RWPE1 (cell line): ENCODE data around the gene MORF4L1.

ENCODE experiments used
- CTCF ChIA-PET: fragments of 350-600 bp; sonication (Branson Sonifier 250); formaldehyde crosslinking; extraction: SDS; loops from one replicate; lab custom pipeline; 2021; lab: Yijun Ruan, JAX
- POLR2A ChIA-PET: fragments of 400-600 bp; formaldehyde crosslinking; extraction: SDS; loops from one replicate; lab custom pipeline; 2020; ENCODE audit warnings: antibody characterized with exemption; ENCODE audit not compliant: low non-redundant PET; lab: Yijun Ruan, JAX
- DNase-seq: peaks from one replicate; pipeline ENCODE4 v3.0.0; 2012; ENCODE audit warnings: low spot score
- H3K27ac ChIP-seq: fragments of 450-650 bp; 2 replicates; pipeline ENCODE4 v1.5.1; 2017
- TF ChIP-seq, protein P1 (sequence below): fragments of 450-650 bp; conservative IDR thresholded peaks from 2 replicates; pipeline ENCODE4 v1.5.1; 2017; ENCODE audit warnings: low read depth, mild to moderate bottlenecking

The MORF4L1 gene

DNA sequence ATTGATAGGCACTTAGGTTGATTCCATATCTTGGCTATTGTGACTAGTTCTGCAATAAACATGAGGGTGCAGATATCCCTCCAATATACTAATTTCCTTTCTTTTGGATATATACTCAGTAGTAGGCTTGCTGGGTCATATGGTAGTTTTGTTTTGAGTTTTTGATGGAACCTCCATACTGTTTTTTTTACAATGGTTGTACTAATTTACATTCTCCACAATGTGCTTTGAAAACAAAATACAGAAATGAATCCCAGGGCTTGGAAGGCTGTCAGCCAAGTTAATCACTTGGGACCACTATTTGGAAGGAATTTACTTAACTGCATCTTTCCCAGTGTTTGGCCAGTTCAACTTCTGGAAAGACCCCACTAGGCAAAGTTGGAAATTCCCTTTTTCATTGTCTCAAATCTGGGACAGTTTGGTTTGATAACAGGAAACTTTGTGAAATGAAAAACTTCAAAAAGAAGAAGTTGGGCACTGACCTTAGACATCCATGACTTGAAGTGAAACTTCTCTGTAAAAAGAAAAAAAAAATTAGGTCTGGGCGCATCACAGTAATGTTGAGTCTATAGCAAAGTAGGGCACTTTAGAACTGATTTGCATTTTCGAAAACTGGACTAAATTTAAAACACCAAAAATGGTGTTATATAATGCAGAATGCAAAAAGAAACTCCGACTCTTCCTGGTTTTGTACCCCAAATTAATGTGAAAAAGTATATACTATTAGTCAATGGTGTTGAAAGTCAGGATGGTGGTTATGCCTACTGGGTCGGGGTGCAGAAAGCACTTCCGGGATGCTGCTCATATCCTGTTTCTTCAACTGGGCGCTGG is 66.2 kb downstream of the MORF4L1 start:
- ChIA-PET CTCF (no interaction called here), POLR2A (no interaction called here)
- TF ChIP-seq, protein P1, sequence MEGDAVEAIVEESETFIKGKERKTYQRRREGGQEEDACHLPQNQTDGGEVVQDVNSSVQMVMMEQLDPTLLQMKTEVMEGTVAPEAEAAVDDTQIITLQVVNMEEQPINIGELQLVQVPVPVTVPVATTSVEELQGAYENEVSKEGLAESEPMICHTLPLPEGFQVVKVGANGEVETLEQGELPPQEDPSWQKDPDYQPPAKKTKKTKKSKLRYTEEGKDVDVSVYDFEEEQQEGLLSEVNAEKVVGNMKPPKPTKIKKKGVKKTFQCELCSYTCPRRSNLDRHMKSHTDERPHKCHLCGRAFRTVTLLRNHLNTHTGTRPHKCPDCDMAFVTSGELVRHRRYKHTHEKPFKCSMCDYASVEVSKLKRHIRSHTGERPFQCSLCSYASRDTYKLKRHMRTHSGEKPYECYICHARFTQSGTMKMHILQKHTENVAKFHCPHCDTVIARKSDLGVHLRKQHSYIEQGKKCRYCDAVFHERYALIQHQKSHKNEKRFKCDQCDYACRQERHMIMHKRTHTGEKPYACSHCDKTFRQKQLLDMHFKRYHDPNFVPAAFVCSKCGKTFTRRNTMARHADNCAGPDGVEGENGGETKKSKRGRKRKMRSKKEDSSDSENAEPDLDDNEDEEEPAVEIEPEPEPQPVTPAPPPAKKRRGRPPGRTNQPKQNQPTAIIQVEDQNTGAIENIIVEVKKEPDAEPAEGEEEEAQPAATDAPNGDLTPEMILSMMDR = no peak
- DNase-seq = no peak
- H3K27ac ChIP-seq = no peak overlapping the region

DNA sequence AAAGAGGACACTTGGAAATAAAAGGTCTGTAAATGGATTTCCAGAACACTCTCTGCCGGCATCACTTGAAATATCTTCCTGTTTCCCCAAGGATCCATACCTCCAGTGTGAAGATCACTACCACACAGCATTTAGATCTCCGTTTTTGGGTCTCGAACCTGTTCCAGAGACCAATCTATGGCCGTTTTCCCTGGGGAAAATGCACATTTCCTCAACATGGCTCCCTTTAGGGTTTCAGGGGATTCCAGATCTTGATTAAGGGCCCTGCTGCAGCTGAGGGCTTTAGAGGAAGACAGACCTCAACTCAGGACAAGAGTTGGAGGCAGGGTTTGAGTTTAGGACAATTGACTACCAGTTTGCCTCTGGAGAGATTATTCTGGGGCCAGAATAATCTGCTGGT is 70.1 kb downstream of the MORF4L1 start:
- no peak for DNase-seq
- no peak overlapping the region for H3K27ac ChIP-seq
- TF ChIP-seq, protein P1 = no peak
- POLR2A ChIA-PET = no interaction called here
- CTCF ChIA-PET = no interaction called here

DNA sequence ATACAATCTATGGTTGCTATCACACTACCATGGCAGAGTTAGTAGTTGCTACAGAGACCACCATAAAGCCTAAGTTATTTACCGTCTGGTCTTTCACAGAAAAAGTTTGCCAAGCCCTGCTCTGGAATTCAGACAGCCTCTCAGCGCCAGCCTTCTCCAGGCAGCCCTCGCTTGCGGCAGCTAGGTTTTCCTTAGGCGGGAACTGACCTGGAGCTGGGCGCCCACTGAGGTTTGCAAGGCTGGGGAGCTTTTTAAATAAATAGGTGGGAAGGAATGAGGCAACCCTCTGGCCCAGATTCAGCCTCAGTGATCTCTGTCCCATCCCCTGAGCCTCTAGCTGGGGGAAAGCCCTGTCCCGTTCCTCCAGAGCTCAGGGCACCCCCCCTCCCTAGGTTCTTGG is 71.0 kb downstream of the MORF4L1 start:
- H3K27ac ChIP-seq = no peak overlapping the region
- POLR2A ChIA-PET = no interaction called here
- no peak for DNase-seq
- CTCF ChIA-PET = interaction anchor here (0.7 to 2.3 kb wide), 4 partner anchors 33 to 108 kb away, joined by 3 to 10 read pairs (median 4); no protein-coding TSS in a partner anchor
- TF ChIP-seq, protein P1 = no peak

DNA sequence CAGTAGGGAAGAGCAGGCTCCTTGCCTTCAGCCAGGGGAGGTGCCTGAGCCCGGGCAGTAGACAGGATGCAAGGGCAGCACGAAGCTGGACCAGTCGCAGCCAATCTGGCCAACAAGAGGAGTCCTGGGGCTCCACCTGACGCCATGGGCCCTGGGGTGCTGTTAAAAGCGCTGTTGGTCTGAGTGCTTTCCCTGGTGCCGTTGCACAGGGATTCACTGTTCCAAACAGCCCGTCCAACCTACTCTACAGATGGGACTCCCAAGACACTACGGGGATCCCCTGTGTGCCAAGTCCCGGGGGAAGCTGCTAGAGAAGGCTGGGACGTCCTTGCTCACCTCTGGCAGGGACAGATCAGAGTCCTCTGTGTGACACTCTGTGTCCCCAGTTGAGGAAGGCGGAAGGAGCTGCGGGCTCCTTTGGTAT is 71.5 kb downstream of the MORF4L1 start:
- POLR2A ChIA-PET = interaction anchor here (0.6 kb wide), 1 partner anchor 70 kb away, joined by 4 read pairs; no protein-coding TSS in a partner anchor
- TF ChIP-seq, protein P1 = no peak

DNA sequence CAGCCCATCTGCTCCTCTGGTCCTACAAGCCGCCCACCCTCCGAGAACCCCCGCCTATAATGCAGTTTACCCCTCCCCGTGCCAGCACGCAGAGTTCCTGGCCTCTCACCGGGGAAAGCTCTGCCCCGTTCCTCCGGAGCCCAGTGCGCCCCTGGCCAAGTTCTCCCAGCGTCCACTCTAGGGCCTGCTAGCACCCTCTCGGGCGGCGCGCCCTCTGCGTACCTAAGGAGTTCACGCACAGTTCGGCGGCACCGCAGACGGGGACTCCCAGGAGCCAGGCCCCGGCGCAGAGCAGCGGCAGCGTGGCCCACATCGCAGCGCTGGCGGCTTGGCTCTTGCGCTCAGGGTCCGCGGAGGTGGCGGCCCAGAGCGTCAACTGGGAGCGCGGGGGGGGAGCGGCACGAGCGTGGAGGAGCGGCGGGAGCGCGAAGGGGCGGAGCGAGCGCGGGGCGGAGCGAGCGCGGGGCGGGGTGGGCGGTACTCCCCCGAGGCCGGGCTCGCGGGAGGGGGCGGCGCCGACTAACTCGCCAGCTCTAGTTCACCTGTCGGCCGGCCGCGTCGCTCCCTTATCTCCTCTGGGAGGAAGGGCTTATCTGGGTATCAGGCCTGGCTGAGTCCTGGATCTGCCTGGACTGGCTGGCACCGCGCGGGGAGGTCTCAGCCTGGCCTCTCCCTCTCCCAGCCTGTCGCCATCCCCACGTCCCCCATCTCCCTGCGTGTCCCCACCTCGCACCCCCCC is 72.1 kb downstream of the MORF4L1 start, which contains the start of gene CTSH:
TSS of gene CTSH (minus strand) at position 378 of the 739 bp plus-strand sequence. CDS start at position 313, 65 bp downstream.
- CTCF ChIA-PET = interaction anchor here (0.6 to 2.3 kb wide), 4 partner anchors 35 to 349 kb away, joined by 3 to 10 read pairs (median 4); no protein-coding TSS in a partner anchor
- TF ChIP-seq, protein P1 = no peak
- peak; percentile 84 for DNase-seq
- POLR2A ChIA-PET = interaction anchor here (0.6 kb wide), 1 partner anchor 69 kb away, joined by 4 read pairs; no protein-coding TSS in a partner anchor
- peak within 1 kb of the TSS; percentile 2; the same call in 1 of the 2 replicates for H3K27ac ChIP-seq

More for the DNA sequence above, 71.5 kb downstream of the MORF4L1 start:
- peak overlapping the region; percentile 2; the same call in 1 of the 2 replicates for H3K27ac ChIP-seq
- CTCF ChIA-PET = interaction anchor here (0.6 to 2.3 kb wide), 5 partner anchors 33 to 135 kb away, joined by 3 to 10 read pairs (median 4); no protein-coding TSS in a partner anchor
- DNase-seq = no peak

DNA sequence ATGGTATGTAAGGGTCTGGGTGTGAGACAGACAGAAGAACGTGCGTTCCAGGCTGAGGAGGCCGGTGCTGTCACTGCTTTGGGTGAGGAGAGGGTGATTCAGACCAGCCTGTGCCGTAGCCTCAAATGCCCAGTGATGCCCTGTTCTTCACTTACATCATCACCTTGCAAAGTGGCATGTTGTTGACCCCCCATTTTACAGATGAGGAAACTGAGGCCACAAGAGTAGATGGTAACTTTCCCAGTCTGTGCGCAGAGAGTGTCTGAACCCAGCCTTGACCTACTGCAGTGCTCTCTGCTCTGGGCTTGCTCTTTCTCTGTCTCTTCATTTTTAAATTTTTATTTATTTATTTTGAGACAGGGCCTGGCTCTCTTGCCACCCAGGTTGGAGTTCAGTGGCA is 73.8 kb downstream of the MORF4L1 start:
- H3K27ac ChIP-seq = no peak overlapping the region
- DNase-seq = no peak
- ChIA-PET CTCF (no interaction called here), POLR2A (no interaction called here)
- TF ChIP-seq, protein P1 = no peak
